CD4-positive, alpha-beta T cell treated with Interleukin-6 at 100 ng/mL for 8 hours (primary cell): ENCODE results near the gene RUNX3.
A peak's percentile ranks its signal among the peaks of the same experiment; 100 is the strongest.

Source experiments
- DNase-seq: peaks from one replicate; pipeline ENCODE4 v3.0.0-alpha.2; 2020; ENCODE audit warnings: mixed read lengths, low spot score

RUNX3 gene

DNA sequence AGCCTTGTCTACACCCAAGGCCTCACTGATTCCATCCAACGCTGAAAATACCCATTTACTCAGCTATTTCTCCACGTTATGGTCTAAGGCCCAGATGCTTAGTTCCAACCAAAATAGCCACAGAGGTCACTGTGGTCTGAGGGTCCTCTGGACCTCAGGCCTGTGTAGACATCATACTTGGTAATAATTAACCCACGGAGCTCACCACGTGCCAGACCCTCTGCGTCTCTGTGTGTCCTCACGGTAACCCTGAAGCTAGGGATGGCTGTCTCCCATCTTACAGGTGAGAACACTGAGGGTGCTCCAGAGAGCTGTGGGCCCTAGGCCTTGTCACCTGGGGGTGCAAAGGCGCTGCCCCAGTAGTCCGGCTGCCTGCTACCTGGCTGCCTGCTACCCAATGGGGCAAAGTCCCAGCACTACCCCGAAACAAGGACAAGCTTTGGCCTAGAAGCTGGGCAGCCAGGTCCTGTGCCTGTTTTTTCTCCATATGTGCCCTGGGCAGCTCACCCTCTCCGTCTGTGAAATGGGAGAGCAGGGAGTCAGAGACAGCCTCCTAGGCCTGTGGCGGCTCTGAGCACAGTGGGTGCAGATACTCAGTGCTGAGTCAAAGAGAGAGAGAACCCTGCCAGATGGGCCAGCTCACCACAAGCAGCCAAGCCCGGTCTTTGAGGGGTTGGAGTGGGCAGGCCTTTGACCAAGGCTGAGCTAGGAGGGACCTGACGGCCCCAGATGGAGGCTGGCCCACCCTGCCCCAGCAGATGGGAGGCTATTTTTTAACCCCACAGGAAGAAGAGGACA lies 17.0 kb upstream of the RUNX3 start:
- no peak for DNase-seq

DNA sequence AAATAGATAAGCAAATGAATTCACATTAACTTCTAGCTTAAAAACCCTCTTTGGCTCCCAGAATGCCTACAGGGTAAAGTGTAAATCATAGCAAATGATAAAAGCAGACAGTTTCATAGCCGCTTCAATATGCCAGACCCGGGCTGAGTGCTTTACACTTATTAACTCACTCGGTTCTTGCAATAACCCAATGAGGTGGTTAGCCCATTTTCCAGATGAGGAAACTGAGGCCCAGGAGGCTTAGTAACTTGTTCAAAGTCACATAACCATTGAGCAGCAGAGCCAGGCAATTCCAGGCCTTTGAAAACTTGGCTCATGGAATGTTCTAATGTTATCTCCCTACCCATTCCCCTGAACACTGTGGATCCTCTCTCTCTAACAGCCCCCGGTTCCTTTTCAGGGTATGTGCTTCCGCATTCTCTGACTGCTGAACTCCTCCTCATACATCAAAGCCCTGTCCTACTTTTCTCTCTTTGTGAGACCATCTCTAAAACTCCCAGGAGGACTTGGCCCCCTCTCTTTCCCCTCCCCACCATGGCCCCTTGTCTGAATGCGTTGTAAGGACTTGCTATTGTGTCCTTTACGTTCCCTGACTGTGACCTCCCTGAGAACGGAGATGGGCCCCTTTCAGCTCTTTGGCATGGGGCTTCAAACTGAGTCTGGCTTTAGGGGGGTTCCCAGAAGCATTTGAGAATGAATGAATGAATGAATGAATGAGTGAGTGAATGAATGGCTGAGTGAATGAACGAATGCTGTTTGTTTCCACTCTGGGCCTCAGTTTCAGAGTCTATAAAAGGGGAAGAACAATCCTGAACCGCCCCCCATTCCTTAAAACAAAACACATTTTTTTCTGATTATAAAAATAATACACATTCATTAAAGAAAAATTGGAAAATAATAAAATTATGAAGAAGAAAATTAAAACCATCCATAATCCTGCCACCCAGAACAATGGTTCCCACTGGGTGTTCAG lies 15.6 kb upstream of the RUNX3 start:
- DNase-seq: no peak

DNA sequence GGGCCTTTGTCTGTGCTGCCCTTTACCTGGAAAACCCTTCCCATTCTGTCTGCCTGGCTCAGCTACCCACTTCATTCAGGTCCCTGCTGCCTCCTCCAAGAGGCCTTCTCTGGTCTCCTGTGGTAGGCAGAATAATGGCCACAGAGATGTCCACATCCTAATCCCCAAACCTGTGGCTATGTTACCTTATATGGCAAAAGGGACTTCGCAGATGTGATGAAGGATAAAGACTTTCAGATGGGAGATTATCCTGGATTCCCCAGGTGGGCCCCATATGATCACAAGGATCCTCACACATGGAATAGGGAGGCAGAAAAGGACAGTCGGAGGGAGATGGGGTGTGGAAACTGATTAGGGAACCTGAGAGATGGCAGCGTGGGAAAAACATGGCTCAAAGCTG lies 14.2 kb upstream of the RUNX3 start:
- DNase-seq: no peak

DNA sequence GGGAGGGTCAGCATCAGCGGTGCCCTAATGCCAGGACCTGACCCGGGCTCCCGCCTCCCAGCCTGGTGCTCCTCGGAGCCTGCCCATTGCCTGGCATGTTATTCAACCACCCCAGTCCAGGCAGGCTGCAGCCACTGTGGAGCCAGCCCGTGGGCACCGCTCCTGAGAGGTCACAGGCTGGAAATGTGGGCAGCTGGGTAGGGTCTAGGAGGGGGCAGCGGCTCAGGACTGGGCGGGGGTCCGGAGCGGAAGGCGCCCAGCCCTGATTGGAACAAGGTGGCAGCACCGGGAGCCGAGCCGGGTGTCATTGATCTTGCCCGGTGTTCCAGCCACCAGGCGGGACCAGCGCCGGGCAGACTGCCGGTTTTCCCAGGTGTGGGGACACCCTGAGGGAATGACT lies 12.7 kb upstream of the RUNX3 start:
- DNase-seq: no peak

DNA sequence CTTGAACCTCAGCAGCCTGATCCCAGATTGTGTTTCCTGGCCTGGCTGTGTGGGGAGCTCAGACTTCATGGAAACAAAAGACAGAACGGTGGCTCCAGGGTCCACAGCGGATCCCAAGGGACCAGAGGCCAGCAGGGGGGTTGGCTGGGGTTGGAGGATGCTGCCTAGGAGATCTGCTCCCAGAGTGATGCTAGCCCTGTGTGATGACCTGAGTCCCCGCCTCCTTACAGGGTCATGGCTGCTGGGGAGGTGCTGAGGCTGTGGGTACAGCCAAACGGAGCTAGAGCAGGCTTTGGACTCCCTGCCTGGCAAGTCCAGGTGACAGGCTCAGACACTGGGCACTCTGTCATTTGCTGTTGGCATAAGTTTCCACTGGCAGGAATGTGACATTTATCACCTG lies 11.5 kb upstream of the RUNX3 start:
- DNase-seq: no peak

DNA sequence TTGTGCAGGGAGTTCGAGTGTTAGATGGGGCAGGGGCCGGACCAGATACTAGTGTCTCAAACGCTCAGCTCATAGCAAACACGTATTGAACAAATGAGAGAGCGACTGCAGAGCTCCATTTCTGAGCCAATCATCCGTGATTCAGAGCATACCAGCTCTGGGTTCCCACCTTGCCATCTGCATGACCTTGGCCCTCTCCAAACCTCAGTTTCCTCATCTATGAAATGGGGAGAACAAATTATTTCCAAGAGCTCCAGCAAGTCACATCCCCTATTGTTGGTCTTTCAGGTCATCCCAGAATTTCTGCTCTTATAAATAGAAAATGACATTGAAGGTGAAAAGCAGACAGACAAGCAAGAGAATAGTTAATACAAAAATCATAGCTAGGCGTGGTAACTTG lies 10.2 kb upstream of the RUNX3 start:
- DNase-seq: no peak

DNA sequence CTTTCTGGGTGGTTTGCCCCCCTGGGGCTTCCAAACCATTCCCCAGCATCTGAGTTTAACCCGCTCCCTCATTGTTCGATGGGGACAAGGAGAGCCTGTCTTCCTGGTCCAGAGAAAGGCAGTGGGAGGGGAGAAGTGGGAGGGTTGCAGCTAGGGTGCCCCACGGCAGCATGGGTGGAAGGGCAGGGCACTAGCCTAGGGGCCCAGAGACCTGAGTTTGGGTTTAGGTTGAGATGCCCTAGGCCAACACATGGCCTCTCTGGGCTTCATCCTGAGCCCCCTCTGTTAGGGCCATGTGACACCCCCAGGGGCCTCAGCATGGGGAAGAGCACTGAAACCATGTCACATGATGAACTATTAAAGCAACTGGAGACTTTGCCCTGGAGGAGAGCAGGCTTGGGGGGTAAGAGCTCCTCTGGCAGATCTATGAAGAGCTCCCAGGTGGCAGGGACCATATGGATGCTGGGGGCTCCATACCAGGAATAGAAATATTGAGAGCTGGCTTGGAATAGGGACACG lies 9.7 kb upstream of the RUNX3 start:
- DNase-seq: no peak

DNA sequence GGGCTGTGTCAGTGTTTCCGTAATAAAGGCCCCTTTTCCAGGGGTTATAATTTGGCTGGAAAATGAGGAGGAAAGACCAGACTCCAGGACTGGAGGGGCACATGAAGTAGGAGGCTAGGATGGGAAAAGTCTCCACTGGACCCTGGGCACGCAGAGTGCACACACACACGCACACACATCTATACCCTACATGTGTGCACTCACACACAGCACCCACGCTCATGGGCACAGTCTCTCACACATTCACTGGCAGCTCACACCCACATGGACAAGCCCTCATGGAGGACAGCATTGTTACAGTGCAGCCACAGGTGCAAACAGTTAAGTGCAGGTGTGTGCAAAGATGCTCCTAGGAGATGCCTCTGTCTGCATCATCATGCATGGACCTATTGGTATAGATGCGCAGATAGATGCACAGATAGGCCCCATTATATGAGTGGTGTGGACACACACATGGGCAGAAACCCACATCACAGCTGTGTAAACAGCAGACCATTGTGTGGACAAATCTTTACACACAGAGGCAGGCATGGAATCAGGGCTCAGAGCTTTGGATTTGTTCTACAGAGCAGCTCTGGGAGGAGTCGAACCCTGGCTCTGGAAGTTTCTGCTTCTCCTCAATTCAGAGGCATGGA lies 9.1 kb upstream of the RUNX3 start:
- DNase-seq: no peak

DNA sequence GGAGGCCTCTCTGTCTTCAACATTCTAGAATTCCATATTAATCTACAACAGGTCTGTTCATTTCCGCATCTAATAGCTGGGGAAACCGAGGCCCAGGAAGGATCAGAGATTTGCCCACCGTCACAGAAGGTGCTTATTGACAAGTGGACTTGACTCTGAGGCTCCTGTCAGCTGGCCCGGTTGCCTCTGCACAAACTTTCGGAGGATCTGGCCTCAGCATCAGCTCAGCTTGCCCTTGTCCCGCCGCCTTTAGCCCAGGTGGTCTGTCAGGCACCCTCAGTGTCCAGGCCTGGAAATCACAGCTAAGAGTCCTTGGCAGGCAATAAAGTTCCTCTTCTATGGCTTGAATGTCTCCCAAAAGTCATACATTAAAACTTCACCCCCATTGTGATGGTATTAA lies 8.2 kb upstream of the RUNX3 start:
- DNase-seq: no peak

DNA sequence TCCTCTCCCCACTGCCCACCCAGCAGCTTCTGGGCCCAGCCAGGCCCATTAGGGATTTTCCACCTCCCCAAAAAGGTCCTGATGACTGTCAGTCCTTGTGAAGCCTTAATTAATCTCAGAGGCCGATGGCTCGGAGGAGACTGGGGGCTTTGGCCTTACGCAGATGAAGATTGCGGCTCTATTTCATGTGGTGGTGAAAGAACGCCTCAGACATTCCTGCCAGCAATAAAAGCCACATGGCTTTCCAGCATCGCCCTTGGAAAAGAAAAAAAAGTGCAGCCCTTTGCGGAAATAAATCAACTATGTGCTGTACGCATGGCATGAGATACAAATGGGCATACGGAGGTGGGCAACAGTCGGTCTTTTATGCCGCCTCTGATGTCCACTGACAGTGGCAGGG lies 6.6 kb upstream of the RUNX3 start:
- no peak for DNase-seq

DNA sequence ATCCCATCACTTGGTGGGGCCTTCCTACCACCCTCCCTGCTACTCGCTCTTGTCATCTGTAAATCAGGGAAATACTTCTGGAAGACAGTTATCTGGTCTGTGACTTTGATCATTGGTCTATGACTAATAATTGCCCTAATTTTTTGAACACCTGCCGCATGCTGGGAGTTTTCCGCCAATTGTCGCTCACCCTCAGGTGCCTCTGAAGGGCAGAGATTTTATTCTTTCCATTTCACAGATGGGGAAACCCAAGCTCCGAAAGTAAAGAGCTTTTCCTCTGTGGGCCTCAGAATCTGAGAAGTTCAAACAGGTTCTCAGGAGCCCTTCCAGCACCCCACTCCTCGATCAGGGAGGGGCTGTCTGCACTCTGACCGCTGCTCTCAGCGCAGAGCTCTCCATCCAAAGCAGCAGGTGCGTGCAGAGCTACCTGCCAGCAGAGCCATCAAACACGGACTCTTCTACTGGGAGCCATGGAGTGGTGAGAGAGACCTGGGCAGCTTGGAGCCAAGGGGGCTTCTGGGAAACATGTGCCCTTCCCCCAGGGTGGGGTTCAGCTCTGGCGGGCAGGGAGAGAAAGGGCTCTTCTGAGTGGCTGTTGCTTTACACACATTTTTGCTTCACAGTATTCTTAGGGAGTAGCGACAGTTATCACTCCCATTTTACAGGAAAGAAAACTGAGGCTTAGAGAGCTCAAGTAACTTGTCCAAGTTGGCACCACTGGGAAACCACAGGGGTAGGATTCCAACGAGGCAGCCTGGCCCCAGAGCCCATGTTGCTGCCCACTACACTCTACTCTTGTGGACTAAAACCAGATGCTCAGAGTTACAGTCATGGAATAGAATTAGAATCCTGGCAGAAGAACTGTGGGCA lies 5.8 kb upstream of the RUNX3 start:
- DNase-seq: no peak

DNA sequence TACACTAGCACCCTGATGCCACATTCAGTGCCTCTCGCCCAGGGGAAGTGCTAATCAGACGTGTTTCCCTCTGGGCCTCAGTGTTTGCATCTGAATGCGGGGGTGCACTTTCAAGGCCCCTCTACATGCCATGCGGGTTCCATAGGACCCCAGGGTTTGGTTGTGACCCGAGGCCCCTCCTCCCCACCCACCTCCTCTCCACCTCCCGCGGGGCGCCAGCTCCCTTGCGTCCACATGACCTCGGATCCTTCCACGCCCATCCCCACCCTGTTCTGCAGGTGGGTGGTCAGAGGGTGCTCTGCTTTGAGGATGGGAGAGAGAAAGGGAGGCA lies 5.1 kb upstream of the RUNX3 start:
- no peak for DNase-seq

DNA sequence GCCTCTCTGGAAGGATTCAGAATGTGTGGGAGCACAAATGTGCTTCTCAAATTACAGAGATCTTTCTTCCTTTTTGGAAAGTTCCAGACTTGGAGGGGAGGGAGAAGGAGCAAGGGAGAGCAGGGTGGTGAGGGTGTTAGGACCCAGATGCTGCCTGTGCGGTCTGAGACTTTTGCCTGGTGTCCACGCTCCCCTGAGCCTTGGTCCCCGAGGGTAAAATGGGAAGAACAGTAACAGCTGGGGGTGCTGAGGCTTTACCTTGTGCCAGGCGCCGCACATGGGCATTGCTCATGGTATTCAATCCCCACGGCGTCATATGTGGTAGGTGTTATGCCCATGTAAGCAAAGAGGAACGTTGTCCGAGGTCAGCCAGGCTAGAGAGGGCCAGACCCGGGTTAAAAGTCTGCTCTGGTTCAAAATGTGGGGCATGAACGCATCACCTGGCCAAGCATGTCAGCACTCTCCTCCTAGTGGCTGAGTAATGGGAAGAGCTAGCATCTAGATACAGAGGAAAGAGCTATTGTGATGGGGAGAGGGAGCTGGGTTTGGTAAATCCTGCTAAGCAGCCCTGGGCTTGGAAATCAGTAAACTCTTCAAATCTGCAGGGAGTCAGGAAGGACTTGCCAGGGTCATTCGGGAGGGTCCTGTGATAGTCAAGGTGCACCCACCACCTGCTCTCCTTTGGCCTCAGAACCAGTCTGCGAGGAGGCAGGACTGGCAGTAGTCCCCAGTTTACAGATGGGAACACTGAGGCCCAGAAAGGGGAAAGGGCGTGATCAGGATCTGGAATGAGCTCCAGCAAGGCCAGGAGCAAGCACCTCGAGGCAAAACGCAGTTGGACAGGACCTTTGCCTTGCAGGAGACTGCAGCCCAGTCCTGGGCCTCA lies 4.5 kb upstream of the RUNX3 start:
- no peak for DNase-seq

DNA sequence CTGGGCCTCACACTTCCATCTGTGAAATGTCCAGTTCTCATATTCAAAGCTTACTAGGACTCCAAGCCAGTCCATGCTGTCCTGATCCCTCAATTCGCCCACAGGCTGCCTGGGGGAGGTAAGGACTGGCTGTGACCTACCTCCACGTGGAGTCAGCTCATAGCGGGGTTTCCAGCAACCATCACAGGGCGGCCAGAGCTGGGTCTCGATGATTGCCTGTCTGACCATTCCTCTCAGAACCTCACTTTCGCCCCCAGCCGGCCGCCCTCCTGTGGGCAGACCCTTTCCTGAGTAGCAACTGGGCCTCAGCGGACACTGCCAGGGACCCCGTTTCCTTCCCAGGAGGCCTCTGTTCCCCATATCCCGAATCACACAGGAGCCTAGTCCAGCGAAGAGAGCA lies 3.4 kb upstream of the RUNX3 start:
- DNase-seq: no peak

DNA sequence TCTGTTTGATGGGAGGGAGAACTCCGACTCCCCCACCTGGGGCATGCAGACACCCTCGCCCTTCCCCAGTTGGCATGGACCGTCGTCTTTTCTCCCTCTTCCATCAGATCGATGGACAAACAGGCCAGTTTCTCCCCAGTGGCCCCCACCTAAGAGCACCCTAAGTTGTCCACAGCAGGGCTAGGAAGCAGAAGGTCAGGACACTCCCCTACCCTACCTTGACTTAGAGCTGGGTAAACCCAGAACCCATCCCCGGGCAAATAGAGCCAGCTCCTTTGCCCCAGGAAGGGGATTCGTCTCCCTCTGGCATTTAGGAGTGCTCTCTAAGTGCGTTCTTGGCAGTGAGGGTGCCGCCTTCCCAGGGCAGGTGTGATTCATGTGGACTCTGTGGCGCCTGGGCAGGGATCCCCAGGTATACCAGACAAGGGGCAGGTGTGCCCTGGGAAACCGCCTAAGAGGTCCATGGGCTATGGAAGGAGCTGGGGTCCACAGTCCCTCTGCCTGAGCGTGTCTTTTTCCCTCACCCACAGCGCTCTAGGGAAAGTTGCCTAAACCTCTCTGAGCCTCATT lies 2.7 kb upstream of the RUNX3 start:
- DNase-seq: no peak

DNA sequence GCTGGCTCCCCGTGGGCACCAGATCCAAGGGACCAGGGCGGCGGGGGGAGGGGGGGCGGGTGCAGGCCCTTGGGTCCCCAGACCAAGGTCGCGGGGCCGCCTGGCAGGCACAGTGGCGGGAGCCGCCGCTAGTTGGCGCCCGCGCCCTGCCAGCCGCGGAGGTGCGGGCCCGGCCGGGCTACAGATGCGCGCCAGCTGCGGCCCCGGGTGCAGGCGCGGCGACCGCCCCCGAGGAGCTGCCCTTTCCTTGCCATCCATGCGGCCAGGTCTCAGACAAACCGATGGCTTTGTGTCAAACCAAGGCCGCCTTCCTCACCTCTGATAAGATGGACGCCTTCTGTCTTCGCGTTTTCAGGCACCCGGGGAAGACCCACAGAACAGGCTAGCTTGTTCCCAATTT lies 2.2 kb upstream of the RUNX3 start:
- peak; percentile 43 for DNase-seq

DNA sequence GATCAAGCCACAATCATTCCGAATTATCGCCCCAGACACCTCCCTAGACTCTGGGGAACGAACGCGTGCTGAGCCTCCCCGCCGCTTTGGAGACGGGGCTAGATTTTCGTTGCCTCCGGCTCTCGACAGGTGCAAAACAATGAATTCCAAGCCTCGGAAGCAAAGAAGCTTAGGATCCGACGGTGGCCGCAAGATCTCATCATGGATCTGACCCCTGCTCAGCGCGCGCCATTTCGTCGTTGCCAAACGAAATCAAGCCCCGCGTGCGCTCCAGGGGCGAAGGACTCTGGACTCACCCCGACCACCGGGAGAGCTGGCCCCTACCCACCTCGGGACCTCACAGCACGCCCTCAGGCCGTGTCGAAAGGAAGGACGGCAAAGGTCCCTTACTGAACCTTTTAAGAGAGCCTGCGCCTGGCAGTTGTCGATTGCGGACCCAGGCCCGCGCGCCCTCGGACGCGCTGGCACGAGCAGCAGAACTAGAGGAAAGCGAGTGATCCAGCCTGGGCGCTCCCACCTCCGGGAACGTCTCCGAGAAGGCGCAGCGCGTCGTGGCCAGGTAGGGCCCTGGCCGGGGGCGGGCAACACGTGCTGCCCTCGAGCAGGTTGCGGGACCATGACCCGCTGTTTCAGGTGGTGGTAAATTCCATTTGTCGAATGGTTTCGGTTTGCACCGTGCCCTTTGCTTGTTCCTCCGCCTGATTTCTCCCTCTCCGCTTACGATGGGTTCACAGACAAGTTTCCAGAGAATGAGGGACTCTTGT lies 1.6 kb upstream of the RUNX3 start:
- no peak for DNase-seq

DNA sequence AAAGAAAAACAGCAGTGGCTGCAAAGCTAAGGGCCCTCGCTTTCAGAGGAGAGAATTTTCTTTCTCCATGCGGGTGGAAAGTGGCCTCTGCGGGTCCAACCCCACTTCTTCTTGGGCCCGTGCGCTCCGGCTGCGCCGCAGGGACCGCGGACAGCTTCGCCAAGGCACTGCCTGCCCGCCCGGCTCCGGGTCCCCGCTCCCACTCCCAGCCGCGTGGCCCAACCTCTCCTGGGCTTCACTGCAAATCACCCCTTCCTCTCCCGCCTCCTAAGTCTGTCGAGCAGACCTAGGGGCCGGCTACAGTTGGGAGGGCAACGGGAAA lies 1.0 kb upstream of the RUNX3 start:
- no peak for DNase-seq

DNA sequence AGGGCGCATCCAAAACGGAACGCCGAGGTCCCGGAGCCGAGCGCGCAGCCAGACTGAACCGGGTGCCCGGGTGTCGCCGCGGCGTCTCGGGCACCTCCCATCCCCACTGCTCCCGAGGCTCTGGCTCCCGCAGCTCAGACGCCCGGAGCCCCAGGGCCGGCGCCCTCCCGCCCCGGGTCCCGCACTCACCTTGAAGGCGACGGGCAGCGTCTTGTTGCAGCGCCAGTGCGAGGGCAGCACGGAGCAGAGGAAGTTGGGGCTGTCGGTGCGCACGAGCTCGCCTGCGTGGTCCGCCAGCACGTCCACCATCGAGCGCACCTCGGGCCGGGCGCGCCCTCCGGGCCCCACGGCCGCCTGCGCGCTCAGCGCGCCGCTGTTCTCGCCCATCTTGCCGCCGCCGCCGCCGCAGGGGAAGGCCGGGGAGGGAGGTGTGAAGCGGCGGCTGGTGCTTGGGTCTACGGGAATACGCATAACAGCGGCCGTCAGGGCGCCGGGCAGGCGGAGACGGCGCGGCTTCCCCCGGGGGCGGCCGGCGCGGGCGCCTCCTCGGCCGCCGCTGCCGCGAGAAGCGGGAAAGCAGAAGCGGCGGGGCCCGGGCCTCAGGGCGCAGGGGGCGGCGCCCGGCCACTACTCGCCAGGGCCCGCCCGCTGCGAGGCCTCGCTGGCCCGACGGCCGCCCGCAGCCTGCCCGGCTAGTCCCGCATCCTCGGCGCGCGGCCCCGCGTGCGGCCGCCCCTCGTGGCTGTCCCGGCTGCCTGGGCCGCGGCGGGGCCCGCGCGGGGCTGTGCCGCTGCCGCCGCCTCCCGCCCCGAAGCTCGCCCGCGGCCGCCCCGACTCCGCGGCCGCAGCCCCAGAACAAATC lies 447 bp downstream of the RUNX3 start:
- DNase-seq: peak; percentile 36
